Retinal pigment epithelial cell (primary cell): ENCODE results near the gene POLR3B.
A peak's percentile ranks its signal among the peaks of the same experiment; 100 is the strongest.

Experiments used
- DNase-seq: peaks from one replicate; pipeline ENCODE4 v3.0.0-alpha.2; 2010; ENCODE audit warnings: low read depth
- H3K4me3 ChIP-seq: 2 replicates; pipeline ENCODE4 v1.5.1; 2011; ENCODE audit warnings: mild to moderate bottlenecking, low read length, control low read depth, moderate library complexity
- TF ChIP-seq, protein P1 (sequence below): conservative IDR thresholded peaks from 2 replicates; pipeline ENCODE4 v1.5.1; 2011; ENCODE audit warnings: low read depth, low read length, control low read depth, inconsistent platforms

Gene POLR3B

GRCh38 chr12:106409878-106410277, 52.3 kb downstream of the POLR3B start:
- TF ChIP-seq, protein P1, sequence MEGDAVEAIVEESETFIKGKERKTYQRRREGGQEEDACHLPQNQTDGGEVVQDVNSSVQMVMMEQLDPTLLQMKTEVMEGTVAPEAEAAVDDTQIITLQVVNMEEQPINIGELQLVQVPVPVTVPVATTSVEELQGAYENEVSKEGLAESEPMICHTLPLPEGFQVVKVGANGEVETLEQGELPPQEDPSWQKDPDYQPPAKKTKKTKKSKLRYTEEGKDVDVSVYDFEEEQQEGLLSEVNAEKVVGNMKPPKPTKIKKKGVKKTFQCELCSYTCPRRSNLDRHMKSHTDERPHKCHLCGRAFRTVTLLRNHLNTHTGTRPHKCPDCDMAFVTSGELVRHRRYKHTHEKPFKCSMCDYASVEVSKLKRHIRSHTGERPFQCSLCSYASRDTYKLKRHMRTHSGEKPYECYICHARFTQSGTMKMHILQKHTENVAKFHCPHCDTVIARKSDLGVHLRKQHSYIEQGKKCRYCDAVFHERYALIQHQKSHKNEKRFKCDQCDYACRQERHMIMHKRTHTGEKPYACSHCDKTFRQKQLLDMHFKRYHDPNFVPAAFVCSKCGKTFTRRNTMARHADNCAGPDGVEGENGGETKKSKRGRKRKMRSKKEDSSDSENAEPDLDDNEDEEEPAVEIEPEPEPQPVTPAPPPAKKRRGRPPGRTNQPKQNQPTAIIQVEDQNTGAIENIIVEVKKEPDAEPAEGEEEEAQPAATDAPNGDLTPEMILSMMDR, result no peak
- no peak overlapping the region for H3K4me3 ChIP-seq
- no peak for DNase-seq

DNA sequence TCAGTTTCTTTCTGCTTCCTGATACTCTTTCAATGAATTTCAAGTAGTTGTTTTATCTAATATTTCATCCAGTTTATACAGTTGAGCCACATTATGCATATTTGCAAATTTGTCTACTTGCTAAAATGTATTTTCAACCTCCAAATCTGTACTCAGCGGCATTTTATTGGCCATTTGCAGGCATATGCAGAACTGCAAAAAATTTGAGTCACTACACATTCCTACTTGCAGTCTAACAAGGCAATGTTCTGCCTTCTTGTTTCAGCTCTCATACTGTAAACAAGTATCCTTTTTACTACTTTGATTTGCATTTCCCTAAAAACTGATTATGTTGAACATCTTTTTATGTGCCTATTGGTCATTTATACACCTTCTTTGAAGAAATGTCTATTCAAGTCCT, 55.0 kb downstream of the POLR3B start:
- DNase-seq, result no peak
- no peak overlapping the region for H3K4me3 ChIP-seq
- TF ChIP-seq, protein P1, result no peak

DNA sequence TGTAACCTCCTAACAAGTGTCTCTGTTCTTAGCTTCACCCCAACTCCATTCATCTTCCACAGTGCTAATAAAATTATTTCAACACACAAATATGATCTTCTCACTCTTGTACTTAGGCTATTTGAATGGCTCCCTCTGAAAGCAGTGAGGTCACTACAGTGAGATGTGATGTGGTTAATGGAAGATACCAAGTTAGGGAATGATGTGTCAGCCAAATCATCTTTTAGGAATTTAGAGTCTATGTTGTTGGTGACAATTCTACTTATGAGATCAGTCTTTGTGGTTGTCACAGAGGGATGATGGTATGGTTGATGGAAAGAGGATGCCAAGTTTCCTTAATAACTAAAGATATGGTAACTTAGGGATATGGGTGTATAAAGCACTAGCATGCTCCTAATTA, 57.6 kb downstream of the POLR3B start:
- TF ChIP-seq, protein P1, result no peak
- H3K4me3 ChIP-seq, result no peak overlapping the region
- DNase-seq, result no peak

DNA sequence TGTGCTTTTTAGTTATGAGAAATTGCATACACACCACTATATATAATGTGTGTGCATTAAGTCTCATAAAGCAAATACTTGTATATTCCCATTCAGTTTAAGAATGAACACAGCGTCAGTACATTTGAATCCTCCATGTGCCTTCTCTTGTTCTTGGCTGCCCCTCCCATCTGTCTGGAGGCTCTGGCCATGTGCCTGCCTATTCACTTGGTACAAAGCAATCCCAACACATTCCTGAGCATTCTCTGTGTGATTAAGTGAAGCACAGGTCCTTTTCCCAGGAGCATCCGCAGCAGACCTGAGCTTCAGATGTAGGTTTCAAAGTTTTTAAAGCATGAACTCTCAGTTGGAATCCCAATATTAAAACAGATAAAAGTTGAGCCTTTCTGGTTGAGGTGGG, 58.7 kb downstream of the POLR3B start:
- TF ChIP-seq, protein P1, result no peak
- no peak overlapping the region for H3K4me3 ChIP-seq
- DNase-seq, result peak; percentile 74

- peak; percentile 68 for DNase-seq
- no peak overlapping the region for H3K4me3 ChIP-seq
- TF ChIP-seq, protein P1, result no peak
Measured at GRCh38 chr12:106417926-106418910, 60.7 kb downstream of the POLR3B start.

DNA sequence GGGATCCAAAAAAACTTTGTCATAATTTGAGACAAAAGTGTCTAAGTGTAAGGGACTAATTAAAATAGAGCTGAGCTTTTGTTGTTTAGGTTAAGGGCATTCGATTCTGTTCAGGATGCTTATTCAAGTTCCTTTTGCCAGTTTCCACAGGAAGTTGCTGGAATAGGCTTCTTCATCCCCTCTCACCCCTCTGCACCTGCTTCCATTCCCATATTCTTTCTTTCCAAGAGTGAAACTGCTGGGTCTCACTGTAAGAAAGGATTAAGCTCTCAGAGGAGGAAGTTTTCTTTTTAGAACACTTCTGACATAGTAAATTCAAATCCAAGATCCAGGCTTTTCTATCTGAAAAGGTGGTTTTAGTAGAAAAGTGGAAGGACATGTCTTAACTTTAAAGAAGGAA, 61.4 kb downstream of the POLR3B start:
- DNase-seq, result no peak
- H3K4me3 ChIP-seq, result no peak overlapping the region
- TF ChIP-seq, protein P1, result no peak

DNA sequence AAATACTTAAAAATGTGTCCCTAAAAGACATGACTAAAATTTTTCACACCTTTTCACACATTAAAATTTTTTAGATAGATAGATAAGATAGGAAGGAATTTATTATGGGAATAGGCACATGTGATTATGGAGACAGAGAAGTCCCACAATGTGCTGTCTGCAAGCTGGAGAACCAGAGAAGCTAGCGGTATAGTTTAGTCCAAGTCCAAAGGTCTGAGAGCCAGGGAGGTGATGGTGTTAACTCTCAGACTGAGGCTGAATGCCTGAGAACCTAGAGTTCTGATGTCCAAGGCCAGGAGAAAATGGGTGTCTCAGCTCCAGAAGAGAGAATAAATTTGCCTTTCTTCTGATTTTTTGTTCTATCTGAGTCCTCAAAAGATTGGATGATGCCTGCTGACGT, 65.7 kb downstream of the POLR3B start:
- TF ChIP-seq, protein P1, result no peak
- DNase-seq, result no peak
- no peak overlapping the region for H3K4me3 ChIP-seq
